ENCODE measurements around the gene OSBPL7.

The OSBPL7 gene, protein sequence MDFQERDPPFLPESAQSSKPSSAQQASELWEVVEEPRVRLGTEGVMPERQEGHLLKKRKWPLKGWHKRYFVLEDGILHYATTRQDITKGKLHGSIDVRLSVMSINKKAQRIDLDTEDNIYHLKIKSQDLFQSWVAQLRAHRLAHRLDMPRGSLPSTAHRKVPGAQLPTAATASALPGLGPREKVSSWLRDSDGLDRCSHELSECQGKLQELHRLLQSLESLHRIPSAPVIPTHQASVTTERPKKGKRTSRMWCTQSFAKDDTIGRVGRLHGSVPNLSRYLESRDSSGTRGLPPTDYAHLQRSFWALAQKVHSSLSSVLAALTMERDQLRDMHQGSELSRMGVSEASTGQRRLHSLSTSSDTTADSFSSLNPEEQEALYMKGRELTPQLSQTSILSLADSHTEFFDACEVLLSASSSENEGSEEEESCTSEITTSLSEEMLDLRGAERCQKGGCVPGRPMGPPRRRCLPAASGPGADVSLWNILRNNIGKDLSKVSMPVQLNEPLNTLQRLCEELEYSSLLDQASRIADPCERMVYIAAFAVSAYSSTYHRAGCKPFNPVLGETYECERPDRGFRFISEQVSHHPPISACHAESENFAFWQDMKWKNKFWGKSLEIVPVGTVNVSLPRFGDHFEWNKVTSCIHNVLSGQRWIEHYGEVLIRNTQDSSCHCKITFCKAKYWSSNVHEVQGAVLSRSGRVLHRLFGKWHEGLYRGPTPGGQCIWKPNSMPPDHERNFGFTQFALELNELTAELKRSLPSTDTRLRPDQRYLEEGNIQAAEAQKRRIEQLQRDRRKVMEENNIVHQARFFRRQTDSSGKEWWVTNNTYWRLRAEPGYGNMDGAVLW

DNA sequence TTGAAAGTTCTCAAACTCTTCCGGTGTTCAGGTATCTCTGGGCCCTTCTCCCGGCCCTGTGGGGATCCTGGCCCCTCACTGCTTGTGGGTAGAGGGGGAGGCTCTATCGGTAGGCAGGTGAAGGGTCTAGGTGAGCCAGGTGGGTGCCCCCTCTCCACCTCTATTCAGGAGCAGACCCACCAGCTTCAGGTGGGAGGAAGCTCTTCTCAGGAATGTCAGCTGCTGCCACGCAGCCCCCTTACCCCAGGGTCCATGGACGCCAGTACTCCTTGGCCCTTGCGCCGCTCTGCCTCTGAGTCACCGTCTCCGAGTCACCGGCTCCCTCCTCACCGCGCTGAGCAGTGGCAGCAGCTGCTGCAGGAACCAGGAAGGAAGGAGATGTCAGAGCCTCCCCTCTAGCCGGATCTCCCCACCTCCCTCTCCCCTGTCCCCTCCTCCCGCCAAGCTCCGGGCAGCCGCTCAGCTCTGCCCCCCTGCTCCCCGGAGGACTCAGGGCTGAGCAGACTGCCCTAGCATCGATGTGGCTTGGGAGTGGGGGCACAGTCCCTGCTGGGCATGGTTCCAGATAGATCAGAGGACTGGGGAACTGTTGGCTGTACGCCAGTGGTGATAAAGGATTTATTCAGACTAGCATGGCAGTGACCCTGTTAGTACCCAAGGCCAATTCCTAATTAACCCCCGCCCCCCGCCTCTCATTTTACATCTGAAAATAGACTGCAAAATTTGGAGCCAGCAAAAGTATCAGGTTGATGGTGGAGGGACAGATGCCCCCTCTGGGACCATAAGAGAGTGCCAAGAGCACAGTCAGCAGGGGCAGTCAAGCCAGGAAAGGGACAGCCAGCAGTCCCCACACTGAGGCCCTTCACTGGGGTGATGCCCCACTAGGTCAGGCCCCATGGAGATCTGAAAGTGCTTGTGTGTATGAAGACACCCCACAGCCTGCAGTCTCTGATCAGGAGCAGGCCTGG, at the start of gene OSBPL7:
Gene OSBPL7 (minus strand): TSS at position 371 of the 968 bp plus-strand sequence. CDS start 1,516 bp downstream, outside the sequence.
- Histone ChIP-seq H3K36me3 (ENCODE audit: insufficient read depth, low read length) (peaks cover 45% of the 10 kb centered on the region), H3K9ac (ENCODE audit: low read length) (peak within 1 kb of the TSS; percentile 38), H3K4me3 (ENCODE audit: low read depth in 1 of 2, low read length in 2 of 2) (peak within 1 kb of the TSS; percentile 62 to 85), H3K27ac (ENCODE audit: low read depth, low read length) (peak within 1 kb of the TSS; percentile 30), H3K9me3 (ENCODE audit: low read length) (no peaks in the 10 kb centered on the region), H3K27me3 (ENCODE audit: control insufficient read depth in 1 of 2, insufficient read depth in 2 of 2, low read length in 2 of 2) (no peaks in the 10 kb centered on the region), H3K4me1 (ENCODE audit: insufficient read depth, low read length) (peaks cover 16% of the 10 kb centered on the region)

DNA sequence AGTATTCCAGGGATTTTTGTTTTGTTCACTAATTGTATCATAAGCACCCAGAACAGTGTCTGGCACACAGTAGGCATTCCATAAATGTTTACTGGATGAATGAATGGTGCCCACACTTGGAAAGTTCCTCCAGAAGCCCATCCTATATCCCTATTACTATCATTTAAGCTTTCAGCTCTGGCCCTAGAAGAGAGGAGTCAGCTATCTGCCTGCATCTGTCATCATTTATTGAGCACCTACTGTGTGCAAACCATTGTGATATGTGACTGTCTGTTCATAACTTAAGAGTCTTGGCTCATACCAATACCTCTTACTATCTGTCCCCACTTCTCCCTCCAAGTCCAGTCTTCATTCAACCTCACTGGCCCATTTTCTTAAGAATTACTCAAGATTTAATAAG, 49.5 kb upstream of the OSBPL7 start:
- Histone ChIP-seq H3K4me3 (ENCODE audit: low read depth in 1 of 2, low read length in 2 of 2) (no peak overlapping the region), H3K9me3 (ENCODE audit: low read length) (no peaks in the 10 kb centered on the region), H3K36me3 (ENCODE audit: insufficient read depth, low read length) (no peaks in the 10 kb centered on the region), H3K4me1 (ENCODE audit: insufficient read depth, low read length) (no peaks in the 10 kb centered on the region), H3K9ac (ENCODE audit: low read length) (no peak overlapping the region), H3K27me3 (ENCODE audit: control insufficient read depth in 1 of 2, insufficient read depth in 2 of 2, low read length in 2 of 2) (peaks cover 9 to 40% of the 10 kb centered on the region in 2 donors), H3K27ac (ENCODE audit: low read depth, low read length) (no peak overlapping the region)

DNA sequence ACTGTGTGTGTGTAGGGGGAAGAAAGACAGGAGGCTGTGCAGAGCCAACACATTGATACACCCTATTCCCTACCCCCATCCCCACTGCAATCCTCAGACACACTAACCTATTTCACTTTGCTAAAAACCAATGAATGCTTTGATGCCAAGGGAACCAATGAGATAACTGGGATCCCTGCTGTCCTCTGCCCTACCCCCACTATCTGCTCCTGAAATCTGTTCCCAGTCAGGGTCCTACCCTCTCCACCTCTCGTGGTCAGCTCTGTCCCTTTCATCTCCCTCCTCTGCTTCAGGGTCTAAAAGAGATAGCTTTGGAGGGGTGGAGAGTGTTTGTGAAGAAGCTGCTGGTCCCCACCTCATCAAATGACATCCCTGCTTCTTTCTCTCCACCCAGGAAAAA, 48.5 kb upstream of the OSBPL7 start:
- H3K9me3 ChIP-seq (ENCODE audit: low read length), result no peaks in the 10 kb centered on the region
- H3K4me1 ChIP-seq (ENCODE audit: insufficient read depth, low read length), result no peaks in the 10 kb centered on the region
- no peak overlapping the region for H3K27ac ChIP-seq (ENCODE audit: low read depth, low read length)
- H3K4me3 ChIP-seq (ENCODE audit: low read depth in 1 of 2, low read length in 2 of 2), result no peak overlapping the region
- no peaks in the 10 kb centered on the region for H3K36me3 ChIP-seq (ENCODE audit: insufficient read depth, low read length)
- H3K27me3 ChIP-seq (ENCODE audit: control insufficient read depth in 1 of 2, insufficient read depth in 2 of 2, low read length in 2 of 2), result peaks cover 9 to 46% of the 10 kb centered on the region in 2 donors
- H3K9ac ChIP-seq (ENCODE audit: low read length), result no peak overlapping the region

DNA sequence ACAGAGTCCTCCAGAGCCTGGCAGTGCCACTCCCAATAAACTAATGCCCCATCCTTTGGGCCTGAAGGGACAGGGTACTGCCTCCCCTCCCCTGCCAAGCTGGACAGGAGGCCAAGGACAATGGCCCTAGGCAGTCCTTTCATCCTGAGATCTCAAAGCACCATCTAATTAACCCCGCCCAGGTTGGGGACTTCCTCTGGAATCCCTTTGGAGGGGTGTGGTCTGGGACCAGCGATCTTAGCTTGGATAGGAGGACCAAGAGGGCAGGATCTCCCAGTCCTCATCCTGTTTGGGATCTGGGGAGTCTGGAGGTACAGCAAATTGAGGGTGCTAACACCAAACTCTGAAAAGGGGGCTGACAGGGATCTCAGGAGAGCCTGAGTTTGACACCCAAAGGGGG, 47.5 kb upstream of the OSBPL7 start:
- no peaks in the 10 kb centered on the region for H3K4me1 ChIP-seq (ENCODE audit: insufficient read depth, low read length)
- no peaks in the 10 kb centered on the region for H3K9me3 ChIP-seq (ENCODE audit: low read length)
- no peak overlapping the region for H3K4me3 ChIP-seq (ENCODE audit: low read depth in 1 of 2, low read length in 2 of 2)
- H3K36me3 ChIP-seq (ENCODE audit: insufficient read depth, low read length), result no peaks in the 10 kb centered on the region
- H3K27me3 ChIP-seq (ENCODE audit: control insufficient read depth in 1 of 2, insufficient read depth in 2 of 2, low read length in 2 of 2), result peaks cover 9 to 45% of the 10 kb centered on the region in 2 donors
- H3K27ac ChIP-seq (ENCODE audit: low read depth, low read length), result no peak overlapping the region
- H3K9ac ChIP-seq (ENCODE audit: low read length), result no peak overlapping the region

DNA sequence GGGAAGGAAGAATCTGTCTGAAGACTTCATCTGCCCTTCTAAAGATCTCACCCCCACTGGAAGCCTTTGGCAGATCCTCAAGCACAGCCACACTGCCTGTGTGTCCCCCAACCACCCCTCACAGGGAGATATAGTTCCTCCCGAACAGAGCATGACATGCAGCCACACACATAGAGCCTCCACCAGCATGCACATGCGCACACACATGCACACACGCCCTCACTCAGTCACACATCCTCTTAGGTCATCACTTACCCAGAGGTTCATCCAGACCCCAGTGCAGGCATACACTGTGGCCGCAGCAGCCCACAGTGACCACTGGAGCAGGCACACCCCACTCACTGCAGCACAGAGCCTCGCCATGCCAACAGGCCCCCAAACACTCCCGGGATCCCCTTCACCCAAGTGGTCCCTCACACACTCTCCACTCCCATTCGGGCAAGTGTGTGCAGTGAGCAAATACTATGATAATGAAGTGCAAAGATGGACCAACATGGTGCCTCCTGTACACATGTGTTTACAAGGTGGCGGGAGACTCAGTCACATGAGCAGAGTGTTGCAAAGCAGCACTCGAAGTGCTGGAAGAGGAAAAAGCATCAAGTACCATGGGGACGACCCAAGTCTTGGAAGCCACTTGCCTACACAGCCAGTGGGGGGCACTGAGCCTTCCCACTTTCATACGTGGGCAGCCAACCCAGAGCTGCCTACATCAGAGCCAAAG, 46.4 kb upstream of the OSBPL7 start:
- no peak overlapping the region for H3K9ac ChIP-seq (ENCODE audit: low read length)
- no peak overlapping the region for H3K4me3 ChIP-seq (ENCODE audit: low read depth in 1 of 2, low read length in 2 of 2)
- no peak overlapping the region for H3K27ac ChIP-seq (ENCODE audit: low read depth, low read length)
- H3K4me1 ChIP-seq (ENCODE audit: insufficient read depth, low read length), result no peaks in the 10 kb centered on the region
- peaks cover 9 to 38% of the 10 kb centered on the region in 2 donors for H3K27me3 ChIP-seq (ENCODE audit: control insufficient read depth in 1 of 2, insufficient read depth in 2 of 2, low read length in 2 of 2)
- H3K9me3 ChIP-seq (ENCODE audit: low read length), result no peaks in the 10 kb centered on the region
- H3K36me3 ChIP-seq (ENCODE audit: insufficient read depth, low read length), result no peaks in the 10 kb centered on the region

DNA sequence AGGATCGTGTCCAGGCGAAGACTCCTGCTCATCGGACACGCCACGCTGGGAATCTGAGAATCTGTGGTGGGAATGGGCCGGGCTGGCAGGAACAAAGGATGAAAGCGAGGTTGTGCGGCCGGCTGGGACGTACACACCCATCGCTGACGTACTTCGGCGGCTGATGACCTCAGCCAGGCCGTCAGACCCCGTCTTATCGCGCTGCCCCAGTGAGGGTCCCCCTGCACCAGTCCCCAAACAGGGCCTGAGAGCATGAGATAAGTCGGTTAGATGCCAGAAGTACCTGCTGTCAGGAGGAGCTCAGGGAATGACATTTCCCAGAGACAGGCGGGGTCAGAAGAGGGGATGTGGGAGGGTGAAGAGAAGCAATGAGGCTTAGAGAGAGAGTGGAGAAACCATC, 45.3 kb upstream of the OSBPL7 start:
- H3K9me3 ChIP-seq (ENCODE audit: low read length), result no peaks in the 10 kb centered on the region
- H3K4me1 ChIP-seq (ENCODE audit: insufficient read depth, low read length), result no peaks in the 10 kb centered on the region
- H3K27me3 ChIP-seq (ENCODE audit: control insufficient read depth in 1 of 2, insufficient read depth in 2 of 2, low read length in 2 of 2), result peaks cover 9 to 27% of the 10 kb centered on the region in 2 donors
- no peaks in the 10 kb centered on the region for H3K36me3 ChIP-seq (ENCODE audit: insufficient read depth, low read length)
- H3K4me3 ChIP-seq (ENCODE audit: low read depth in 1 of 2, low read length in 2 of 2), result no peak overlapping the region
- no peak overlapping the region for H3K9ac ChIP-seq (ENCODE audit: low read length)
- no peak overlapping the region for H3K27ac ChIP-seq (ENCODE audit: low read depth, low read length)

DNA sequence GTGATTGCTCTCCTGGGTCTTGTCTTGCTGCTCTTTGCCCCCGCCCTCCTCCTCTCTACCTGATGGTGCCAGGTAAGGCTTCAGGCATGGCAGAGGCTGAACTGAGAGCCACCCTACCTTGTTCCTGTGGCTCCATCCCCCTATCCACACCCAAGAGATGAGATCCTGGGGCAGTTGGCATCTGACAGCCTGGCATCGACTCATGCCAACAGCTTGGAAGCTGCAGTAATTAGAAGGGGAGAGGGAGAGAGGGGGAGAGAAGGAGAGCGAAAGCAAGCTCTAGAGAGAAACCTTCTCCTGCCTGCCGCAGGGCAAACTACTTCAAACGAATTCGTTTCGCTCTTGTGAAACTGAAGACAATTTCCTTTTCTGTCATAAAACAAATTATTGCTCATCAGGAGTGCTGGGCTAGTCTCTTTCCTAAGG, 43.2 kb upstream of the OSBPL7 start:
- Histone ChIP-seq H3K4me1 (ENCODE audit: insufficient read depth, low read length) (no peaks in the 10 kb centered on the region), H3K9me3 (ENCODE audit: low read length) (no peaks in the 10 kb centered on the region), H3K27ac (ENCODE audit: low read depth, low read length) (no peak overlapping the region), H3K4me3 (ENCODE audit: low read depth in 1 of 2, low read length in 2 of 2) (no peak overlapping the region), H3K27me3 (ENCODE audit: control insufficient read depth in 1 of 2, insufficient read depth in 2 of 2, low read length in 2 of 2) (peaks cover 10 to 15% of the 10 kb centered on the region in 2 donors), H3K9ac (ENCODE audit: low read length) (no peak overlapping the region), H3K36me3 (ENCODE audit: insufficient read depth, low read length) (no peaks in the 10 kb centered on the region)

DNA sequence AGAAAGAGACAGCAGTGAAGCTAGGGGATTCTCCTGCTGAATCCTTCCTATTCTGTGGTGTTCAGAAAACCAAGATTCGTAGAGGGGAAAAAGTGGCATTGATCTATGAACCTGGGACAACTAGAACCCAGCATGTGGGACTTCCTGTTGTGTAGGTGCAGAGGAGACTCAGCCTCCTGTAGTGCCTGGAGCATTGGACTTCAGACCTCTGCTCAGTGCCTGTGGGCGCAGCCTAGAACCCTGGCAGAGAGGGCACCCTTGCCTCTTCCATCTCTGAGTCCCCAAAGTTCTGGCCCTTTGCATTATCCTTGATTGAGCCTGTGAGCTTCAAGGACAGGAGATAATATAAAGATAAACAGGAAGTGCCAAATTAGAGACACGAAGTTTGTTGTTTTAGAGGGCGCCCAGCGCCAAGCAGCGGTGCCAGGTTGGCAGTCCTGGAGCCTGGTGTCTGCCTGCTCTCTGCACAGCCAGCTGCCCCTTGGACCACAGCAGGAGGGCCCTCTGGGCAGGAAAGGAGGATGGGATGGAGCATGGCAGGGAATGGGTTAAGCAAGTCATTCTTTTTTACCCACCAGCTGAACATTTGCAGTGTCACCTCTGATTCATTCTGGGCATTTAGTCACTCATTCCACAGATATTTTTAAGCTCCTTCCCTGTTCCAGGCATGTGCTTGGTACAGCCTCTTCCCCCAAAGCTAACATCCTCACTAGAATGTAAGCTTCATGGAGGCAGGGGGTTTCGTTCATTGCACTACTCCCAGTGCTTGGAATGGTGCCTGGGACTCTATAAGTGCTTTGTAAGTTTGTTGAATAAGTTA, 41.2 kb upstream of the OSBPL7 start:
- Histone ChIP-seq H3K4me3 (ENCODE audit: low read depth in 1 of 2, low read length in 2 of 2) (no peak overlapping the region), H3K27ac (ENCODE audit: low read depth, low read length) (no peak overlapping the region), H3K27me3 (ENCODE audit: control insufficient read depth in 1 of 2, insufficient read depth in 2 of 2, low read length in 2 of 2) (peaks cover 13 to 26% of the 10 kb centered on the region in 2 donors), H3K9me3 (ENCODE audit: low read length) (no peaks in the 10 kb centered on the region), H3K36me3 (ENCODE audit: insufficient read depth, low read length) (no peaks in the 10 kb centered on the region), H3K9ac (ENCODE audit: low read length) (no peak overlapping the region), H3K4me1 (ENCODE audit: insufficient read depth, low read length) (no peaks in the 10 kb centered on the region)

DNA sequence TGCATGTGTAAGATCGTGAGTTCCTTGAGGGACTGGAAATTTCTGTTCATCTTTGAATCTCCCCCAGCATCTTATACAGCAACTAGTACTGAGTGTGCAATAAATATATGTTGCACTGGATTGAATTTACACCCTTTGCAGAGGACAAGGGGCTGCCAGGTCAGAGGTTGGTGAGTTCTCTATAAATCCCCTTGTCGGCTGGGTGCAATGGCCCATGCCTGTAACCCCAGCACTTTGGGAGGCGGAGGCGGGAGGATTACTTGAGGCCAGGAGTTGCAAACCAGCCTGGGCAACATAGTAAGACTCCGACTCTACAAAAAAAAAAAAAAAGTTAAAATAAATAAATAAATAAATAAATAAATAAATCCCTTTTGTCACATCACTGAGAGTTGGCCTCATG, 38.8 kb upstream of the OSBPL7 start:
- Histone ChIP-seq H3K27me3 (ENCODE audit: control insufficient read depth in 1 of 2, insufficient read depth in 2 of 2, low read length in 2 of 2) (peaks cover 29 to 42% of the 10 kb centered on the region in 2 donors), H3K4me3 (ENCODE audit: low read depth in 1 of 2, low read length in 2 of 2) (no peak overlapping the region), H3K9me3 (ENCODE audit: low read length) (no peaks in the 10 kb centered on the region), H3K27ac (ENCODE audit: low read depth, low read length) (no peak overlapping the region), H3K4me1 (ENCODE audit: insufficient read depth, low read length) (no peaks in the 10 kb centered on the region), H3K36me3 (ENCODE audit: insufficient read depth, low read length) (no peaks in the 10 kb centered on the region), H3K9ac (ENCODE audit: low read length) (no peak overlapping the region)
